IMR-90 (cell line): ENCODE measurements around the gene ABHD2. TPM values are rescaled to one million over a fixed set of nuclear protein-coding genes. Genes with fewer than 3 reads are reported as not detected.

ENCODE experiments used
- ATAC-seq: fragments of 200-7000 bp; cut with Tn5 transposase; 2 replicates; pipeline ENCODE4 v1.9.1; 2020; ENCODE audit warnings: low read depth, mild to moderate bottlenecking, moderate library complexity
- BruUV-seq: library from RNA; stranded (reverse); fragments of 400-500 nt; replicated peaks from 2 replicates; lab custom pipeline; 2021; lab: Mats Ljungman, UMichigan
- CTCF ChIA-PET: fragments of 300-600 bp; formaldehyde crosslinking; extraction: SDS; loops from one replicate; lab custom pipeline; 2021; ENCODE audit warnings: antibody characterized with exemption; lab: Yijun Ruan, JAX
- POLR2A ChIA-PET: fragments of 300-600 bp; sonication (Branson Sonifier 250); formaldehyde crosslinking; loops from one replicate; lab custom pipeline; 2022; ENCODE audit warnings: antibody characterized with exemption; ENCODE audit not compliant: unreplicated experiment; lab: Charles Lee
- DNase-seq: peaks from one replicate; pipeline ENCODE4 v3.0.0; 2013
- H2AFZ ChIP-seq: replicated peaks from 2 replicates; pipeline ENCODE3; 2013; ENCODE audit warnings: low read length, mild to moderate bottlenecking; ENCODE audit not compliant: poor library complexity
- H2AK5ac ChIP-seq: 2 replicates; pipeline ENCODE4 v1.6.1; 2013; ENCODE audit warnings: low read depth, low read length, inconsistent platforms
- H2AK9ac ChIP-seq: replicated peaks from 2 replicates; pipeline ENCODE3; 2013; ENCODE audit warnings: mild to moderate bottlenecking, low read depth, low read length, moderate library complexity; ENCODE audit not compliant: poor library complexity
- H2BK120ac ChIP-seq: 2 replicates; pipeline ENCODE4 v1.6.1; 2013; ENCODE audit warnings: low read depth, low read length, inconsistent platforms
- H2BK15ac ChIP-seq: 3 replicates; pipeline ENCODE4 v1.6.1; 2013; ENCODE audit warnings: low read depth, low read length, inconsistent platforms
- H2BK20ac ChIP-seq: 2 replicates; pipeline ENCODE4 v1.6.1; 2013; ENCODE audit warnings: low read depth, mild to moderate bottlenecking, inconsistent platforms, low read length, moderate library complexity
- H2BK5ac ChIP-seq: 2 replicates; pipeline ENCODE4 v1.6.1; 2013; ENCODE audit warnings: mild to moderate bottlenecking, low read depth, low read length, inconsistent platforms; ENCODE audit not compliant: poor library complexity, severe bottlenecking
- H3K14ac ChIP-seq: replicated peaks from 2 replicates; pipeline ENCODE4 v1.6.1; 2013; ENCODE audit warnings: low read depth, low read length, inconsistent platforms
- H3K18ac ChIP-seq: 2 replicates; pipeline ENCODE4 v1.6.1; 2013; ENCODE audit warnings: low read depth, low read length, control low read depth
- H3K23ac ChIP-seq: 2 replicates; pipeline ENCODE4 v1.6.1; 2013; ENCODE audit warnings: low read depth, low read length, inconsistent platforms
- H3K27ac ChIP-seq: 2 replicates; pipeline ENCODE4 v1.5.1; 2013; ENCODE audit warnings: mild to moderate bottlenecking, control low read depth, low read length; ENCODE audit not compliant: insufficient read depth
- H3K27me3 ChIP-seq: 2 replicates; pipeline ENCODE4 v1.6.1; 2013; ENCODE audit warnings: low read length; ENCODE audit not compliant: control insufficient read depth, insufficient read depth
- H3K36me3 ChIP-seq: 2 replicates; pipeline ENCODE4 v1.6.1; 2013; ENCODE audit warnings: low read length, mixed read lengths; ENCODE audit not compliant: control insufficient read depth, insufficient read depth
- H3K4ac ChIP-seq: 2 replicates; pipeline ENCODE4 v1.6.1; 2013; ENCODE audit warnings: low read depth, low read length, inconsistent platforms
- H3K4me1 ChIP-seq: 2 replicates; pipeline ENCODE4 v1.6.1; 2013; ENCODE audit warnings: low read length, mixed read lengths; ENCODE audit not compliant: control insufficient read depth, insufficient read depth
- H3K4me2 ChIP-seq: 2 replicates; pipeline ENCODE4 v1.6.1; 2013; ENCODE audit warnings: low read depth, mild to moderate bottlenecking, control low read depth, low read length, moderate library complexity
- H3K4me3 ChIP-seq: 2 replicates; pipeline ENCODE4 v1.5.1; 2013; ENCODE audit warnings: low read depth, mild to moderate bottlenecking, control low read depth, low read length, moderate library complexity; ENCODE audit not compliant: insufficient read depth
- H3K56ac ChIP-seq: 2 replicates; pipeline ENCODE4 v1.6.1; 2013; ENCODE audit warnings: low read length, inconsistent platforms; ENCODE audit not compliant: insufficient read depth; ENCODE audit errors: extremely low read depth
- H3K79me1 ChIP-seq, 2 experiments: 2 replicates each; pipeline ENCODE4 v1.6.1; 2013; ENCODE audit warnings: low read length in 2 of 2, inconsistent platforms in 1 of 2, low read depth in 1 of 2
- H3K9ac ChIP-seq: 2 replicates; pipeline ENCODE4 v1.6.1; 2013; ENCODE audit warnings: low read depth, low read length, control low read depth
- H3K9me1 ChIP-seq: 2 replicates; pipeline ENCODE4 v1.6.1; 2013; ENCODE audit warnings: low read length, inconsistent platforms; ENCODE audit not compliant: insufficient read depth
- H3K9me3 ChIP-seq: 2 replicates; pipeline ENCODE4 v1.6.1; 2013; ENCODE audit warnings: low read length; ENCODE audit not compliant: control insufficient read depth, insufficient read depth
- H4K20me1 ChIP-seq: 2 replicates; pipeline ENCODE4 v1.6.1; 2013; ENCODE audit warnings: low read length, inconsistent platforms; ENCODE audit not compliant: insufficient read depth
- H4K5ac ChIP-seq: 2 replicates; pipeline ENCODE4 v1.6.1; 2013; ENCODE audit warnings: mild to moderate bottlenecking, low read depth, low read length, control low read depth
- H4K8ac ChIP-seq, 2 experiments: 2 replicates each; pipeline ENCODE4 v1.6.1; 2013; ENCODE audit warnings: low read depth in 2 of 2, low read length in 2 of 2, control low read depth in 1 of 2, inconsistent platforms in 1 of 2
- H4K91ac ChIP-seq: 2 replicates; pipeline ENCODE4 v1.6.1; 2013; ENCODE audit warnings: low read depth, low read length, inconsistent platforms; ENCODE audit not compliant: insufficient read depth
- BHLHE40 ChIP-seq: fragments of 150-350 bp; IDR thresholded peaks from 2 replicates; pipeline ENCODE4 v1.6.1; 2016; ENCODE audit warnings: mild to moderate bottlenecking, low read depth, low read length
- CEBPB ChIP-seq: IDR thresholded peaks from 2 replicates; pipeline ENCODE4 v1.6.1; 2012; ENCODE audit warnings: low read depth, low read length, improper control_type of control experiment
- CHD1 ChIP-seq: IDR thresholded peaks from 2 replicates; pipeline ENCODE4 v1.6.1; 2012; ENCODE audit warnings: low read depth, low read length, improper control_type of control experiment
- FOS ChIP-seq: fragments of 150-350 bp; IDR thresholded peaks from 2 replicates; pipeline ENCODE4 v1.6.1; 2016; ENCODE audit warnings: low read depth, low read length
- MAFK ChIP-seq: IDR thresholded peaks from 2 replicates; pipeline ENCODE4 v1.6.1; 2012; ENCODE audit warnings: low read depth, low read length, improper control_type of control experiment
- MAZ ChIP-seq: IDR thresholded peaks from 2 replicates; pipeline ENCODE4 v1.6.1; 2012; ENCODE audit warnings: low read depth, mild to moderate bottlenecking, low read length, improper control_type of control experiment, moderate library complexity, borderline replicate concordance
- MXI1 ChIP-seq: IDR thresholded peaks from 2 replicates; pipeline ENCODE4 v1.6.1; 2012; ENCODE audit warnings: low read depth, mild to moderate bottlenecking, low read length, moderate library complexity, borderline replicate concordance
- NFE2L2 ChIP-seq: fragments of 150-350 bp; IDR thresholded peaks from 2 replicates; pipeline ENCODE4 v1.6.1; 2016; ENCODE audit warnings: low read depth, mild to moderate bottlenecking, low read length
- POLR2A ChIP-seq: IDR thresholded peaks from 2 replicates; pipeline ENCODE4 v1.6.1; 2012; ENCODE audit warnings: mild to moderate bottlenecking, low read depth, low read length
- RAD21 ChIP-seq: IDR thresholded peaks from 2 replicates; pipeline ENCODE4 v1.6.1; 2012; ENCODE audit warnings: low read length, improper control_type of control experiment
- RCOR1 ChIP-seq: IDR thresholded peaks from 2 replicates; pipeline ENCODE4 v1.6.1; 2012; ENCODE audit warnings: mild to moderate bottlenecking, low read length, improper control_type of control experiment; ENCODE audit not compliant: insufficient replicate concordance
- RFX5 ChIP-seq: IDR thresholded peaks from 2 replicates; pipeline ENCODE4 v1.8.0; 2012; ENCODE audit warnings: low read depth, mild to moderate bottlenecking, low read length, moderate library complexity
- SMC3 ChIP-seq: fragments of 150-350 bp; IDR thresholded peaks from 2 replicates; pipeline ENCODE4 v1.6.1; 2016; ENCODE audit warnings: low read depth, mild to moderate bottlenecking, antibody characterized with exemption, low read length, moderate library complexity
- WGBS, 2 experiments: methylation state at CpG; one replicate each; pipeline versions ENCODE4 v1.1.5 to v1.1.7; 2013; ENCODE audit warnings: missing lambda C conversion rate in 2 of 2; ENCODE audit not compliant: insufficient read length in 1 of 2; ENCODE audit errors: extremely low coverage in 2 of 2; 5-methylcytosine and 5-hydroxymethylcytosine counted together
- dilution Hi-C: fragments of 300-500 bp; cut with HindIII; formaldehyde crosslinking; loops from one replicate; pipeline ENCODE4 v1.14.3; 2018; ENCODE audit warnings: low sequenced_read_pairs; ENCODE audit not compliant: unreplicated experiment
- in situ Hi-C: fragments of 300-500 bp; cut with MboI; formaldehyde crosslinking; loops from 3 replicates; pipeline ENCODE4 v1.14.3; 2019; ENCODE audit warnings: low sequenced_read_pairs, inconsistent platforms, mixed read lengths
- intact Hi-C: fragments of 100-400 bp; cut with micrococcal nuclease; formaldehyde crosslinking; loops from 2 replicates; pipeline ENCODE4 v1.10.0; 2022
- polyA plus RNA-seq, 3 experiments: library from polyadenylated mRNA; depleted of rRNA; stranded (reverse); fragments of >200 nt; gene quantifications; 2 replicates each; pipeline ENCODE4 v1.2.3, GENCODE V29; 2012; ENCODE audit warnings: low replicate concordance in 1 of 3
- total RNA-seq: library from RNA; depleted of rRNA; stranded (reverse); fragments of >200 nt; gene quantifications from 2 replicates; pipeline ENCODE4 v1.2.3, GENCODE V29; 2012
- TF ChIP-seq, protein P1 (sequence below): fragments of 150-350 bp; IDR thresholded peaks from 2 replicates; pipeline ENCODE4 v1.6.1; 2017; ENCODE audit warnings: mild to moderate bottlenecking, antibody characterized with exemption, low read length, low read depth
- TF ChIP-seq, protein P2 (sequence below): fragments of 150-350 bp; IDR thresholded peaks from 2 replicates; pipeline ENCODE4 v1.6.1; 2016; ENCODE audit warnings: low read depth, mild to moderate bottlenecking, low read length, moderate library complexity, borderline replicate concordance
- TF ChIP-seq, protein P3 (sequence below): conservative IDR thresholded peaks from 2 replicates; pipeline ENCODE4 v1.5.1; 2012; ENCODE audit warnings: mild to moderate bottlenecking, low read depth, low read length, improper control_type of control experiment

ABHD2 gene
- total and polyA plus RNA-seq, 2 of the 4 experiments (the other 2 are of a cell fraction) = 31.2 to 62.9 TPM

DNA sequence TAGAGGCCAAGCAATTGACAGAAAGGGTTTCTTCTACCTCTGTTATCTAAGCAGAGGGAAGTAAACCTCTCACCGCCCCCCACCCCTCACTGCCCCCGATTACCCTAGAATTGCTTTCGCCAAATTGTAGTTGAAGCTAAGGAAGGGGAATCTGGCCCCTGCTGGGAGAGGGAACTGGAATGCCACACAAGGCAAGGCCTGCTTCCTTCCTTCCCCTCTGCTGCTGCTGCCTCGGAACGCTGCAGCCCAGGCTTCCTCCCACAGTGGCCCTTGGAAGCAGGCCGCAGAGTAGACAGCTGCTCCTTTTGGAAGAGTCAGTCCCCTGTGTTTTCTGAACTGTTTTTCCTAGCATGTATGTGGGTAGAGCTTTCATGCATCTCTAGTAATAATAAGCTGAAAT lies 111.5 kb downstream of the ABHD2 start:
- dilution Hi-C loops (no loop called here), in situ Hi-C loops (no loop called here), intact Hi-C loops (no loop called here)
- ATAC-seq = no peak
- Histone ChIP-seq H2BK15ac (no peak overlapping the region), H3K56ac (no peak overlapping the region), H2AFZ (no peak overlapping the region), H3K4me1 (peaks cover 9% of the 10 kb centered on the region), H2BK120ac (no peak overlapping the region), H3K4ac (no peak overlapping the region), H2BK5ac (no peak overlapping the region), H2BK20ac (no peak overlapping the region), H3K4me3 (no peak overlapping the region), H4K20me1 (no peaks in the 10 kb centered on the region), H3K9ac (no peak overlapping the region), H3K36me3 (peaks cover 19% of the 10 kb centered on the region), H3K23ac (no peak overlapping the region), H4K5ac (no peak overlapping the region), H4K91ac (no peak overlapping the region), H3K27me3 (no peaks in the 10 kb centered on the region), H2AK9ac (no peak overlapping the region), H3K9me3 (no peaks in the 10 kb centered on the region), H3K18ac (no peak overlapping the region), H3K4me2 (no peak overlapping the region), H3K14ac (no peak overlapping the region), H2AK5ac (no peak overlapping the region), H3K79me1 (no peaks in the 10 kb centered on the region), H3K9me1 (0 out of 2 replicates have a peak, but pooled peaks cover 3% of the 10 kb centered on the region), H3K27ac (no peak overlapping the region), H4K8ac (no peak overlapping the region)
- TF ChIP-seq CHD1 (no peak), RCOR1 (no peak), RFX5 (no peak), MXI1 (no peak), MAFK (no peak), BHLHE40 (no peak), SMC3 (no peak), CEBPB (no peak), MAZ (no peak), NFE2L2 (no peak), POLR2A (no peak), FOS (no peak), RAD21 (no peak)
- TF ChIP-seq, protein P1, sequence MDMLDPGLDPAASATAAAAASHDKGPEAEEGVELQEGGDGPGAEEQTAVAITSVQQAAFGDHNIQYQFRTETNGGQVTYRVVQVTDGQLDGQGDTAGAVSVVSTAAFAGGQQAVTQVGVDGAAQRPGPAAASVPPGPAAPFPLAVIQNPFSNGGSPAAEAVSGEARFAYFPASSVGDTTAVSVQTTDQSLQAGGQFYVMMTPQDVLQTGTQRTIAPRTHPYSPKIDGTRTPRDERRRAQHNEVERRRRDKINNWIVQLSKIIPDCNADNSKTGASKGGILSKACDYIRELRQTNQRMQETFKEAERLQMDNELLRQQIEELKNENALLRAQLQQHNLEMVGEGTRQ = no peak
- TF ChIP-seq, protein P2, sequence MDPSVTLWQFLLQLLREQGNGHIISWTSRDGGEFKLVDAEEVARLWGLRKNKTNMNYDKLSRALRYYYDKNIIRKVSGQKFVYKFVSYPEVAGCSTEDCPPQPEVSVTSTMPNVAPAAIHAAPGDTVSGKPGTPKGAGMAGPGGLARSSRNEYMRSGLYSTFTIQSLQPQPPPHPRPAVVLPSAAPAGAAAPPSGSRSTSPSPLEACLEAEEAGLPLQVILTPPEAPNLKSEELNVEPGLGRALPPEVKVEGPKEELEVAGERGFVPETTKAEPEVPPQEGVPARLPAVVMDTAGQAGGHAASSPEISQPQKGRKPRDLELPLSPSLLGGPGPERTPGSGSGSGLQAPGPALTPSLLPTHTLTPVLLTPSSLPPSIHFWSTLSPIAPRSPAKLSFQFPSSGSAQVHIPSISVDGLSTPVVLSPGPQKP = no peak
- TF ChIP-seq, protein P3, sequence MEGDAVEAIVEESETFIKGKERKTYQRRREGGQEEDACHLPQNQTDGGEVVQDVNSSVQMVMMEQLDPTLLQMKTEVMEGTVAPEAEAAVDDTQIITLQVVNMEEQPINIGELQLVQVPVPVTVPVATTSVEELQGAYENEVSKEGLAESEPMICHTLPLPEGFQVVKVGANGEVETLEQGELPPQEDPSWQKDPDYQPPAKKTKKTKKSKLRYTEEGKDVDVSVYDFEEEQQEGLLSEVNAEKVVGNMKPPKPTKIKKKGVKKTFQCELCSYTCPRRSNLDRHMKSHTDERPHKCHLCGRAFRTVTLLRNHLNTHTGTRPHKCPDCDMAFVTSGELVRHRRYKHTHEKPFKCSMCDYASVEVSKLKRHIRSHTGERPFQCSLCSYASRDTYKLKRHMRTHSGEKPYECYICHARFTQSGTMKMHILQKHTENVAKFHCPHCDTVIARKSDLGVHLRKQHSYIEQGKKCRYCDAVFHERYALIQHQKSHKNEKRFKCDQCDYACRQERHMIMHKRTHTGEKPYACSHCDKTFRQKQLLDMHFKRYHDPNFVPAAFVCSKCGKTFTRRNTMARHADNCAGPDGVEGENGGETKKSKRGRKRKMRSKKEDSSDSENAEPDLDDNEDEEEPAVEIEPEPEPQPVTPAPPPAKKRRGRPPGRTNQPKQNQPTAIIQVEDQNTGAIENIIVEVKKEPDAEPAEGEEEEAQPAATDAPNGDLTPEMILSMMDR = no peak
- ChIA-PET POLR2A (no interaction called here), CTCF (interaction anchor here (0.6 kb wide), 1 partner anchor 53 kb away, joined by 5 read pairs; no protein-coding TSS in a partner anchor)
- BruUV-seq = no TSS peak
- no CpG with 5 or more reads among the region's 6 CpGs for WGBS, 2 experiments
- DNase-seq = no peak
